GM21529 (cell line): Measurements from ENCODE around the gene ADAP2.
"Not testable (repeated sequence)": the region's sequence is repeated elsewhere in the genome, so short reads cannot be mapped to it uniquely, and the experiment has no call there.

ENCODE experiments used
- ATAC-seq: cut with Tn5 transposase; IDR thresholded peaks from one replicate; pipeline ENCODE4 v1.9.1; 2021; ENCODE audit not compliant: unreplicated experiment

ADAP2 gene

GRCh38 chr17:30967911-30968310, 46.2 kb downstream of the ADAP2 start:
- ATAC-seq = not testable (repeated sequence)

- ATAC-seq = no peak
Observed at GRCh38 chr17:30969989-30970830, 48.5 kb downstream of the ADAP2 start.

GRCh38 chr17:30970831-30971567, 49.3 kb downstream of the ADAP2 start, which contains the start of gene RNF135:
TSS of gene RNF135 (plus strand) at chr17:30971039. CDS start at chr17:30971074, 35 bp downstream.
- peak; percentile 53 for ATAC-seq

GRCh38 chr17:30975042-30975820, 53.5 kb downstream of the ADAP2 start:
- ATAC-seq = no peak

GRCh38 chr17:30979919-30980318, 58.2 kb downstream of the ADAP2 start:
- not testable (repeated sequence) for ATAC-seq

- no peak for ATAC-seq
Observed at GRCh38 chr17:30981531-30982519, 60.1 kb downstream of the ADAP2 start.

- ATAC-seq = no peak
Observed at GRCh38 chr17:30982855-30983254, 61.1 kb downstream of the ADAP2 start.

GRCh38 chr17:30990458-30990857, 68.7 kb downstream of the ADAP2 start:
- no peak for ATAC-seq

GRCh38 chr17:30992551-30992950, 70.8 kb downstream of the ADAP2 start:
- ATAC-seq = no peak

GRCh38 chr17:30995347-30995746, 73.6 kb downstream of the ADAP2 start:
- no peak for ATAC-seq

- ATAC-seq = no peak
Observed at GRCh38 chr17:30996486-30996885, 74.7 kb downstream of the ADAP2 start.

- no peak for ATAC-seq
Observed at GRCh38 chr17:30997270-30997669, 75.5 kb downstream of the ADAP2 start.

GRCh38 chr17:30997842-30998241, 76.1 kb downstream of the ADAP2 start:
- ATAC-seq = no peak

- ATAC-seq = no peak
Observed at GRCh38 chr17:31002047-31002446, 80.3 kb downstream of the ADAP2 start.

- no peak for ATAC-seq
Observed at GRCh38 chr17:31003225-31003866, 81.6 kb downstream of the ADAP2 start.

- no peak for ATAC-seq
Observed at GRCh38 chr17:31004160-31004559, 82.4 kb downstream of the ADAP2 start.

- no peak for ATAC-seq
Observed at GRCh38 chr17:31007695-31008373, 86.1 kb downstream of the ADAP2 start.

- peak; percentile 58 for ATAC-seq
Observed at GRCh38 chr17:31008374-31009041, 86.8 kb downstream of the ADAP2 start.
